Mesenchymal stem cell (in vitro differentiated cells and primary cell): ENCODE data around the gene FAM187B.

ENCODE experiments used
- DNase-seq: peaks from one replicate; pipeline ENCODE4 v3.0.0-alpha.2; 2013
- H2AFZ ChIP-seq: one replicate; pipeline ENCODE4 v1.6.1; 2013; ENCODE audit warnings: low read depth, mild to moderate bottlenecking, control low read depth, inconsistent platforms, low read length, moderate library complexity
- H2AK5ac ChIP-seq: 2 replicates; pipeline ENCODE4 v1.6.1; 2013; ENCODE audit warnings: low read length, moderate library complexity, mild to moderate bottlenecking, inconsistent platforms; ENCODE audit not compliant: severe bottlenecking
- H2BK120ac ChIP-seq: one replicate; pipeline ENCODE4 v1.6.1; 2013; ENCODE audit warnings: low read depth, mild to moderate bottlenecking, inconsistent platforms, low read length, moderate library complexity
- H2BK12ac ChIP-seq, 2 experiments: one replicate each; pipeline ENCODE4 v1.6.1; 2013; ENCODE audit warnings: inconsistent platforms in 2 of 2, low read length in 2 of 2, mild to moderate bottlenecking in 2 of 2, moderate library complexity in 2 of 2, control low read depth in 1 of 2
- H2BK15ac ChIP-seq: one replicate; pipeline ENCODE4 v1.6.1; 2013; ENCODE audit warnings: mild to moderate bottlenecking, low read depth, inconsistent platforms; ENCODE audit not compliant: poor library complexity, severe bottlenecking
- H2BK5ac ChIP-seq: 2 replicates; pipeline ENCODE4 v1.6.1; 2013; ENCODE audit warnings: low read depth, mild to moderate bottlenecking, low read length, control low read depth, inconsistent platforms; ENCODE audit not compliant: poor library complexity, severe bottlenecking
- H3K14ac ChIP-seq, 2 experiments: one replicate each; pipeline ENCODE4 v1.6.1; 2013; ENCODE audit warnings: inconsistent platforms in 2 of 2, low read length in 2 of 2, control low read depth in 1 of 2, mild to moderate bottlenecking in 1 of 2, moderate library complexity in 1 of 2
- H3K18ac ChIP-seq, 2 experiments: one replicate each; pipeline ENCODE4 v1.6.1; 2013; ENCODE audit warnings: inconsistent platforms in 2 of 2, low read length in 2 of 2, control low read depth in 1 of 2, low read depth in 1 of 2, mild to moderate bottlenecking in 1 of 2
- H3K23ac ChIP-seq, 2 experiments: one replicate each; pipeline ENCODE4 v1.6.1; 2013; ENCODE audit warnings: inconsistent platforms in 2 of 2, low read length in 2 of 2, mild to moderate bottlenecking in 2 of 2, moderate library complexity in 2 of 2, control low read depth in 1 of 2
- H3K27ac ChIP-seq: 2 replicates; pipeline ENCODE4 v1.5.1; 2013; ENCODE audit warnings: mild to moderate bottlenecking, moderate library complexity, low read length, control low read depth, inconsistent platforms; ENCODE audit not compliant: poor library complexity, severe bottlenecking
- H3K27me3 ChIP-seq, 2 experiments: 2 replicates each; pipeline versions ENCODE4 v1.6.1 to v1.7.0; 2013; ENCODE audit warnings: low read length in 2 of 2, mild to moderate bottlenecking in 2 of 2, moderate library complexity in 2 of 2, control low read depth in 1 of 2, inconsistent platforms in 1 of 2; ENCODE audit not compliant: control insufficient read depth in 1 of 2, insufficient read depth in 1 of 2
- H3K36me3 ChIP-seq, 2 experiments: 2 replicates each; pipeline versions ENCODE4 v1.6.1 to v1.7.0; 2013; ENCODE audit warnings: low read length in 2 of 2, control low read depth in 1 of 2, inconsistent platforms in 1 of 2, low read depth in 1 of 2, mild to moderate bottlenecking in 1 of 2; ENCODE audit not compliant: insufficient read depth in 2 of 2, control insufficient read depth in 1 of 2
- H3K4ac ChIP-seq, 2 experiments: one replicate each; pipeline ENCODE4 v1.6.1; 2013; ENCODE audit warnings: inconsistent platforms in 2 of 2, low read length in 2 of 2, mild to moderate bottlenecking in 2 of 2, moderate library complexity in 2 of 2, control low read depth in 1 of 2, low read depth in 1 of 2
- H3K4me1 ChIP-seq: 2 replicates; pipeline ENCODE4 v1.6.1; 2013; ENCODE audit warnings: low read depth, low read length, control low read depth; ENCODE audit not compliant: control insufficient read depth, insufficient read depth
- H3K4me2 ChIP-seq: 2 replicates; pipeline ENCODE4 v1.6.1; 2013; ENCODE audit warnings: low read length, mild to moderate bottlenecking, inconsistent platforms; ENCODE audit not compliant: poor library complexity, severe bottlenecking
- H3K4me3 ChIP-seq, 2 experiments: 2 replicates each; pipeline versions ENCODE4 v1.5.1 to v1.7.0; 2013; ENCODE audit warnings: low read length in 2 of 2, mild to moderate bottlenecking in 2 of 2, control low read depth in 1 of 2, low read depth in 1 of 2; ENCODE audit not compliant: insufficient read depth in 1 of 2
- H3K79me1 ChIP-seq: replicated peaks from 2 replicates; pipeline ENCODE4 v1.6.1; 2013; ENCODE audit warnings: mild to moderate bottlenecking, control low read depth, low read length, inconsistent platforms; ENCODE audit not compliant: poor library complexity, severe bottlenecking
- H3K9ac ChIP-seq: 2 replicates; pipeline ENCODE4 v1.7.0; 2013; ENCODE audit warnings: mild to moderate bottlenecking, low read length, moderate library complexity
- H3K9me3 ChIP-seq: 2 replicates; pipeline ENCODE4 v1.7.0; 2013; ENCODE audit warnings: mild to moderate bottlenecking, low read length; ENCODE audit not compliant: control insufficient read depth
- H4K8ac ChIP-seq: one replicate; pipeline ENCODE4 v1.6.1; 2013; ENCODE audit warnings: inconsistent platforms, mild to moderate bottlenecking, low read length, moderate library complexity
- H4K91ac ChIP-seq: one replicate; pipeline ENCODE4 v1.6.1; 2013; ENCODE audit warnings: mild to moderate bottlenecking, low read length, inconsistent platforms
- WGBS: methylation state at CpG from one replicate; pipeline ENCODE4 v1.1.7; 2013; ENCODE audit warnings: mixed read lengths; 5-methylcytosine and 5-hydroxymethylcytosine counted together

FAM187B gene

GRCh38 chr19:35265126-35265899, 36.8 kb upstream of the FAM187B start:
- H3K4me2 ChIP-seq = no peak overlapping the region
- H2BK5ac ChIP-seq = no peak overlapping the region
- peaks cover 9 to 19% of the 10 kb centered on the region in 2 experiments for H3K36me3 ChIP-seq
- no peak overlapping the region for H2BK12ac ChIP-seq
- no peak overlapping the region for H3K23ac ChIP-seq
- no peaks in the 10 kb centered on the region for H3K9me3 ChIP-seq
- no peak overlapping the region for H3K9ac ChIP-seq
- no peak overlapping the region for H3K4ac ChIP-seq
- peaks cover 8 to 21% of the 10 kb centered on the region in 2 experiments for H3K27me3 ChIP-seq
- peaks cover 25% of the 10 kb centered on the region for H3K4me1 ChIP-seq
- H2BK15ac ChIP-seq = no peak overlapping the region
- no peak overlapping the region for H3K18ac ChIP-seq
- H2AFZ ChIP-seq = no peak overlapping the region
- peaks cover 13% of the 10 kb centered on the region for H3K79me1 ChIP-seq
- WGBS = 88% methylated on average over 6 of the region's 6 CpGs
- no peak for DNase-seq
- no peak overlapping the region for H4K8ac ChIP-seq
- no peak overlapping the region for H3K14ac ChIP-seq
- no peak overlapping the region for H4K91ac ChIP-seq
- H2BK120ac ChIP-seq = no peak overlapping the region
- H3K27ac ChIP-seq = no peak overlapping the region
- no peak overlapping the region for H3K4me3 ChIP-seq
- H2AK5ac ChIP-seq = no peak overlapping the region

DNA sequence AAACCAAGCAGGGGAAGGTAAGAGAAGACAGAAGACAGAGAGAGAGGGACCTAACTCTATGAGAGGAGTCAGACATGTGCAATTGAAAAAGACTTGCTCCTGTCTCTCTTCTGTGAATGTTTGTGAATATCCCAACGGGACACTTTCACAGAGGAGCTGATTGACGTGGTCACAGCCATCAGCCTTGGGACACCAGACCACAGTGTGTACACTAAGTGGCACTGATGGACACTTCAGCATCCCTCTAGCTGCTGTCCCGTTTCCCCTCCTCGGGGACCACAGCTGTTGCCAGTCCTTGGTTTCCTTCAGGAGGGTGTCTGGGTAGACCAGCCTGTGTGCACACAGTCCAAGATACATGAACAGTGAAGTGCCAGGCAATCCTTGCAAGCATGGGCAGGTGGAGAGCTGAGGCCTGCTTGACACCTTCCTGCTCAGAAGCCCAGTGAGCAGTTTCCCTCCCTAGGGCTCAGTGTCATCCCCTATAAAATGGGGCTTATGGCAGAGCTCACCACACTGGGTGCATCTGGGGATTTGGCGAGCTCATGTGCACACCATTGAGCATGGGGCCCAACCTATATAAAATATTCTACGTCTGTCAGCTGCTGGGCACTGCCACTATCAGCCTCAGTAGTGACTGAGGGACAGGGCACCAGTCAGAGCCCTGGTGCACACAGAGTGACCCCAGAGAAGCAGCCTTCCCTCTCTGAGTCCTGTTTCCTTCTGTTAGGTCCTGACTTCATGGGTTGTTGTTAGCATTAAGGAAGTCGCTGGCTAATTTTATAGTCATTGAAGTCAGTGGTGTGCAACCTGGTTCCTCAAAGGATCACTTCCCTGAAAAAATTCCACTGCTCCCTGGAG, 36.0 kb upstream of the FAM187B start:
- 88% methylated on average over 7 of the region's 7 CpGs for WGBS
- no peak overlapping the region for H3K18ac ChIP-seq
- H2AK5ac ChIP-seq = no peak overlapping the region
- H3K4ac ChIP-seq = no peak overlapping the region
- no peaks in the 10 kb centered on the region for H3K9me3 ChIP-seq
- no peak overlapping the region for H2BK120ac ChIP-seq
- no peak for DNase-seq
- H3K27ac ChIP-seq = no peak overlapping the region
- H3K23ac ChIP-seq = no peak overlapping the region
- H3K4me2 ChIP-seq = no peak overlapping the region
- no peak overlapping the region for H2BK5ac ChIP-seq
- H4K91ac ChIP-seq = no peak overlapping the region
- H2BK12ac ChIP-seq = no peak overlapping the region
- peak overlapping the region; percentile 19 for H4K8ac ChIP-seq
- H3K4me3 ChIP-seq = no peak overlapping the region
- H2AFZ ChIP-seq = no peak overlapping the region
- H3K36me3 ChIP-seq = peaks cover 6 to 12% of the 10 kb centered on the region in 2 experiments
- H3K27me3 ChIP-seq = peaks cover 8 to 21% of the 10 kb centered on the region in 2 experiments
- H3K14ac ChIP-seq = peak overlapping the region in 1 of 2 experiments; percentile 35
- no peak overlapping the region for H3K9ac ChIP-seq
- H2BK15ac ChIP-seq = no peak overlapping the region
- peaks cover 8% of the 10 kb centered on the region for H3K79me1 ChIP-seq
- peaks cover 18% of the 10 kb centered on the region for H3K4me1 ChIP-seq

- no peak overlapping the region for H2BK15ac ChIP-seq
- H2AK5ac ChIP-seq = no peak overlapping the region
- peaks cover 7% of the 10 kb centered on the region for H3K79me1 ChIP-seq
- no peak overlapping the region for H3K4me2 ChIP-seq
- H3K4me1 ChIP-seq = peaks cover 16% of the 10 kb centered on the region
- H2BK5ac ChIP-seq = no peak overlapping the region
- no peak for DNase-seq
- H4K91ac ChIP-seq = peak overlapping the region; percentile 1
- H3K27me3 ChIP-seq = peaks cover 16 to 37% of the 10 kb centered on the region in 2 experiments
- no peak overlapping the region for H2AFZ ChIP-seq
- H2BK120ac ChIP-seq = no peak overlapping the region
- no peak overlapping the region for H3K27ac ChIP-seq
- H2BK12ac ChIP-seq = no peak overlapping the region
- H3K23ac ChIP-seq = no peak overlapping the region
- no peaks in the 10 kb centered on the region for H3K9me3 ChIP-seq
- H3K14ac ChIP-seq = no peak overlapping the region
- H3K9ac ChIP-seq = no peak overlapping the region
- H4K8ac ChIP-seq = no peak overlapping the region
- H3K4ac ChIP-seq = no peak overlapping the region
- H3K18ac ChIP-seq = no peak overlapping the region
- no peak overlapping the region for H3K4me3 ChIP-seq
- peaks cover 6 to 12% of the 10 kb centered on the region in 2 experiments for H3K36me3 ChIP-seq
- WGBS = 89% methylated on average over 17 of the region's 17 CpGs
Observed at GRCh38 chr19:35262101-35262761, 33.7 kb upstream of the FAM187B start.
